Activated CD4-positive, alpha-beta memory T cell treated with anti-CD3 and anti-CD28 coated beads, Interleukin-2, amount 10 ng/mL, durations not matched to agents 7 days and 5 days (primary cell): ENCODE data around the gene ECHDC1. TPM values are rescaled to one million over a fixed set of nuclear protein-coding genes. Genes with fewer than 3 reads are reported as not detected.

Experiments used
- CTCF ChIA-PET: fragments of 350-600 bp; sonication (Branson Sonifier 250); formaldehyde crosslinking; loops from one replicate; lab custom pipeline; 2021; ENCODE audit warnings: antibody characterized with exemption, inconsistent platforms; lab: Charles Lee
- POLR2A ChIA-PET: fragments of 350-600 bp; sonication (Branson Sonifier 250); formaldehyde crosslinking; loops from one replicate; lab custom pipeline; 2021; ENCODE audit warnings: antibody characterized with exemption; lab: Charles Lee
- DNase-seq: peaks from one replicate; pipeline ENCODE4 v3.0.0-alpha.2; 2020
- H3K27ac Mint-ChIP-seq: one replicate; pipeline ENCODE4 v1.8.0; 2021; ENCODE audit warnings: mild to moderate bottlenecking, mixed read lengths
- H3K27me3 Mint-ChIP-seq: one replicate; pipeline ENCODE4 v1.8.0; 2021; ENCODE audit warnings: mixed read lengths
- H3K36me3 Mint-ChIP-seq: one replicate; pipeline ENCODE4 v1.8.0; 2021; ENCODE audit warnings: low read depth, mixed read lengths
- H3K4me1 Mint-ChIP-seq: one replicate; pipeline ENCODE4 v1.8.0; 2021; ENCODE audit warnings: mixed read lengths
- H3K4me3 Mint-ChIP-seq: one replicate; pipeline ENCODE4 v1.8.0; 2021; ENCODE audit warnings: mild to moderate bottlenecking, mixed read lengths
- H3K9me3 Mint-ChIP-seq: one replicate; pipeline ENCODE4 v1.8.0; 2021; ENCODE audit warnings: mixed read lengths
- total RNA-seq, 2 experiments: library from RNA; stranded (reverse); gene quantifications; one replicate each; pipeline ENCODE4 v1.2.3, GENCODE V29; 2021

Gene ECHDC1
- total RNA-seq, 2 experiments from 2014 or later = 35.1 to 35.5 TPM

DNA sequence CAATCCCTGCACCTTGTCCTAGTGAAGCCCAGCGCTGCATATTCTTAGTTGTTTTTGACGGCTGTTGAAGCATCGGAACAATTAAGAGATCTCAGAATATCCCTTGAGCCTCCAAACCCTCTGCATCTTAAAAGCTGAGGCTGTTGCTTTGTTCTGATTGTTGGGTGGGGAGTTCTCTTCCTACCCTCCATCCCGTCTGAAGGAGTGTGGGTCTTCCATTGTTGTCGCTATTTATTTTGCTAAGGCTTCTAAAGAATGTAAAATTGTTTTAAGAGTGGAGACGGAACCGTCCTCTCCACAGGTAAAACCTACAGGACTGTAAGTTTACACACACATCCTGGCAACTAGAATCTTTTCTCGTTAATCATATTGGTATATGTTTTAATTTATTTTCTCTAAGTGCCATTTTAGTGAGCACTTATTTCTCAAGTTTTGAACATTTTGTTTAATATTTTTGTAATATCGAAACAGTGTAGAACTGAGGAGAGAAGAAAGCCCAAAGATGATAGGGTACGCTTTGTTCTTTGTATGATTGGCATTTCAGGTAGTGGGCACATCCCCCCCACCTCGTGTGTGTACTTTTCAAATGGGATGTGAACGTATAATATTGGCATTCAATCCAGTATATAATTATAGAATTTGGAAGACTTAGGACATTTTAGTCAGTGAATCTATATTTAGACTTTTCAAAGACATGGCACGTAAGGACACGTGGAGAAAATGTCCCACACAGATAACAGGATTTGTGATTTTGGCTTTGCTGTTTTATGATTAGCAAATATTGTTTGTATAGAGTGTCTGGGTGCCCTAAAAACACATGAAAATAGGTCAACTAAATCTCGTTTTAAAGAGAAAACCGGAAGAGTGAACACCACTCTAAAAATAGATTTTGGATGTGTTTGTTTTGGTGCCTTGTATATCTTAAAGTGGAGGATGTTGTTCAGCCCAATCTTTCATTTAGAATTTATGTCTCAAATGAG lies 75.5 kb downstream of the ECHDC1 start:
- peaks cover 4% of the 10 kb centered on the region for H3K27me3 Mint-ChIP-seq
- CTCF ChIA-PET = interaction anchor here (1.3 to 2.9 kb wide), 9 partner anchors 12 to 281 kb away, joined by 5 to 27 read pairs (median 9); partner anchors contain the start of gene ECHDC1
- POLR2A ChIA-PET = interaction anchor here (0.6 to 2.6 kb wide), 8 partner anchors 21 to 1253 kb away, joined by 3 to 16 read pairs (median 6); partner anchors contain the start of gene ECHDC1
- peak overlapping the region; percentile 100 for H3K27ac Mint-ChIP-seq
- H3K4me3 Mint-ChIP-seq = peak overlapping the region; percentile 98
- peaks cover 34% of the 10 kb centered on the region for H3K4me1 Mint-ChIP-seq
- DNase-seq = no peak
- H3K36me3 Mint-ChIP-seq = peaks cover 8% of the 10 kb centered on the region
- no peaks in the 10 kb centered on the region for H3K9me3 Mint-ChIP-seq

DNA sequence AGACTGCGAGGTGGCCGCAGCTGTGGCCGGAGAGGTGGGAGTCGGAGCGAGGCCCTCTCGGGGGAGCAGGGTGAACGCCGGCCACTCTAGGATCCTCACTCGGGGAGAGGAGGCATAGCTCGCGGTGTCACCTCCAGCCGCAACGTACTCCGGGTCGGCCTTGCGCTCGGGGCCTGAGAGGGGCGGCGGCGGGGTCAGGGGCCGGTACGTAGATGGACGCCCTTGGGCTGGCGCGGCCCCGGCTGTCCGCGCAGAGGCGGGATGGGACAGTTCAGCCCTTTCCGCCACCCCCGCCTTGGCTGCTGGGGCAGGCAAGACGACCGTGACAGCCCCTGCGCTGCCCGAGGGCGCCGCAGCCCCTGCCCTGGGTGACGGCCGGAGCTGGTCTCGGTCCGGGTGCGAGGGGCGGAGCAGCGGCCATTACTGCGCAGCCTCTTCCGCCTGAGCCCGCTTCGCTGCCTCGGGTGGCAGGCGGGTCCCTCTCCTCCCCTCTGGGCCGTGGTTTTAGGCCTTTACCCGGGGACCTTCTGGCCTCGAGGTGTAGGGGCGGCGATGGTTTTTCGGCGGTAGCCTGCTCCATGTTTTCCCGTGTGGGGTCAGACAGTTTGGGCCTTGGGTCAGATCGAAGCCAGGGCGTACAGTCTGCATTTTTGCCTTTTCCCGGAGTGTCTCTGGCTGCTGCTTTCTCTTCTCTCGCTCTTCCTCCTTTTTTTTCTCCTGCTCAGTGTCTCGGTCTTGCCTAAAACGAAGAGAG lies 76.3 kb downstream of the ECHDC1 start:
- peak; percentile 59 for DNase-seq
- Mint-ChIP-seq H3K9me3 (no peaks in the 10 kb centered on the region), H3K4me1 (peaks cover 34% of the 10 kb centered on the region), H3K36me3 (peaks cover 8% of the 10 kb centered on the region), H3K27ac (peak overlapping the region; percentile 100), H3K4me3 (peak overlapping the region; percentile 98), H3K27me3 (peaks cover 4% of the 10 kb centered on the region)
- ChIA-PET POLR2A (interaction anchor here (0.6 to 2.6 kb wide), 13 partner anchors 9 to 1254 kb away, joined by 3 to 16 read pairs (median 5); partner anchors contain the start of gene ECHDC1), CTCF (interaction anchor here (0.5 to 2.9 kb wide), 38 partner anchors 8 to 1475 kb away, joined by 3 to 28 read pairs (median 6); partner anchors contain the start of gene ECHDC1)

DNA sequence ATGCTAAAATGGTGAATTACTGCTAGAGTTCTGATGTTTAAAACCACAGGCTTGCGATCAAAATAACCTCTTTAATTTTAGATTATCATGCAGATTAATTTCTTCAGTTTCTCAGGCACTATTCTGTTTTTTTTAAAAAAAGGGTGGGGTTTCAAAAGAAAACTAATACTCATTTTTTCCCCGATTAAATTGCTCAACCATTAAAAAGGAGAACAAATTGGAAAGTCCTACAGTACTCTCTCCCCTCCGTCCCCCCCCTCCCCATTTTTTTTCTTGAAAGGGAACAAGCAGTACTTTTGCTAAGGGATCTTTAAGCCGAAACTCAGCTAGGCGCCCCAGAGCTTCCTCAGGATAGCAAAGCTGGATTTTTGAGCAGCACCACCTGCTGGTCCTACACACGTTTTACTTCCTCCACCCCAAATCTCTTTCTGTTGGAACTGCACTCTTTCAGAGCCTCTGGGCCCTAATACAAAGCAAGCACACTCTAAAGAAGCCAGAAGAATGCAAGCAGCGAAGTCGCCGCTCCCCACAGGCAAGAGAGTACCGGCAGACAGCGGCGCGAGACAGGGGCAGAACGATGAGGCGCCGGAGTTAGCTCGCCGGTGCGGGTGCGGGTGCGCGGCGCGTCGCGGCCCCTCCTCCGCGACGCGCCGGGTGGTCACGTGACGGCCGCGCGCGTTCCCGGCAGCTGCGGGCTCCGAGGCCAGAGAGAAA lies 77.1 kb downstream of the ECHDC1 start, which contains the start of gene RNF146:
Gene RNF146 (plus strand): TSS at position 687 of the 714 bp plus-strand sequence. CDS start 13,475 bp downstream, outside the sequence.
- Mint-ChIP-seq H3K4me1 (peaks cover 34% of the 10 kb centered on the region), H3K27ac (peak within 1 kb of the TSS; percentile 100), H3K4me3 (peak within 1 kb of the TSS; percentile 98), H3K27me3 (peaks cover 4% of the 10 kb centered on the region), H3K9me3 (no peaks in the 10 kb centered on the region), H3K36me3 (peaks cover 8% of the 10 kb centered on the region)
- DNase-seq = peak; percentile 76
- CTCF ChIA-PET = interaction anchor here (0.5 to 2.9 kb wide), 41 partner anchors 9 to 1475 kb away, joined by 3 to 28 read pairs (median 6); partner anchors contain the start of gene ECHDC1
- POLR2A ChIA-PET = interaction anchor here (0.8 to 2.6 kb wide), 12 partner anchors 9 to 250 kb away, joined by 3 to 16 read pairs (median 6); partner anchors contain the start of gene ECHDC1

DNA sequence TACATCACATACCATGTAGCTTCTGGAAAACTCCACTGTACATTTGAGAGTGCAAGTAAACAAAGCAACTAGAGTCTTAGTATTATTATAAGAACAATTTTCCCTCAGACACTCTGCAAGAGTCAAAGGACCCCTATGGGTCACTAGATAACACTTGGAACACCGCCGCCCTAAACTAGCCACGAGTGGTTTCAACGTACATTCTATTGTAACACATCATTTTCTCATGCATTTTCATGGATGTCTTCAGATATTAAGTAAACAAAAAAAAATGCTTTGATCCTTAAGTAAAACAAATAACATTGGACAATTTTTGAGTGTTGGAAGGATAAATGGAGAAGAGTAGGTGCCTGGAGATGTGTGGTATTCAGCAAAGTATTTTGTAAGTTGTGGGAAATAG lies 79.9 kb downstream of the ECHDC1 start:
- DNase-seq = no peak
- ChIA-PET POLR2A (no interaction called here), CTCF (interaction anchor here (0.7 kb wide), 1 partner anchor 253 kb away, joined by 3 read pairs; no protein-coding TSS in a partner anchor)
- Mint-ChIP-seq H3K9me3 (no peaks in the 10 kb centered on the region), H3K4me3 (no peak overlapping the region), H3K27ac (no peak overlapping the region), H3K36me3 (peaks cover 2% of the 10 kb centered on the region), H3K27me3 (peaks cover 9% of the 10 kb centered on the region), H3K4me1 (peaks cover 18% of the 10 kb centered on the region)

DNA sequence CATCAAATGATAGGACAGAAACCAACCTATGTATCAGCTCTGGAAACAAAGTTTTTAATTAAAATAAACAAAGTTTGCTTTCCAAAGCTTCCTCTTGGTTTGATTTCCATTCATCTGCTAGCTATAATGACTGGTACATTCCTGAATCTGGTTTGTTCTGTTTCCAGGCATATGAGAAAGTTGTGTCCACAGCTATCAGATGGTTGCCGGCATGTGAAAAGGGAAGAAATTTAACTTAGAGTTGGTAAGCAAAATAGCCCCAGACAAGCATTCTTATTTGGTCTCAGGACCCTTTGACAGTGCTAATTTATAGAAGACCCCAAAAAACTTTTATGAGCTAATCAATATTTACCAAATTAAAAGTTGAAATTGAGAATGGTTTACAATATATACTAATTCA lies 80.5 kb downstream of the ECHDC1 start:
- ChIA-PET CTCF (interaction anchor here (0.7 kb wide), 2 partner anchors 253 to 276 kb away, joined by 3 read pairs; no protein-coding TSS in a partner anchor), POLR2A (no interaction called here)
- Mint-ChIP-seq H3K4me3 (no peak overlapping the region), H3K36me3 (peaks cover 2% of the 10 kb centered on the region), H3K27ac (no peak overlapping the region), H3K9me3 (no peaks in the 10 kb centered on the region), H3K27me3 (peaks cover 9% of the 10 kb centered on the region), H3K4me1 (peaks cover 12% of the 10 kb centered on the region)
- no peak for DNase-seq

DNA sequence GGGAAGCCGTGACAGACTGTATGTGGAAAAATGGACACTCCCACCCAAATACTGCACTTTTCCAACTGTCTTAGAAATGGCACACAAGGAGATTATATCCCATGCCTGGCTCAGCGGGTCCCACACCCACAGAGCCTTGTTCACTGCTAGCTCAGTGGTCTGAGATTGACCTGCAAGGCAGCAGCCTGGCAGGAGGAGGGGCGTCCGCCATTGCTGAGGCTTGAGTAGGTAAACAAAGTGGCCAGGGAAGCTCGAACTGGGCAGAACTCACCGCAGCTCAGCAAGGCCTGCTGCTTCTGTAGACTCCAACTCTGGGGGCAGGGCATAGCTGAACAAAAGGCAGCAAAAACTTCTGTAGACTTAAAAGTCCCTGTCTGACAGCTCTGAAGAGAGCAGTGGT lies 88.1 kb downstream of the ECHDC1 start:
- no peak overlapping the region for H3K27ac Mint-ChIP-seq
- no peaks in the 10 kb centered on the region for H3K9me3 Mint-ChIP-seq
- no peak for DNase-seq
- no peaks in the 10 kb centered on the region for H3K4me1 Mint-ChIP-seq
- ChIA-PET POLR2A (no interaction called here), CTCF (interaction anchor here (1.3 kb wide), 1 partner anchor 11 kb away, joined by 10 read pairs; the partner anchor contains the start of gene RNF146)
- peaks cover 8% of the 10 kb centered on the region for H3K27me3 Mint-ChIP-seq
- H3K36me3 Mint-ChIP-seq = no peaks in the 10 kb centered on the region
- no peak overlapping the region for H3K4me3 Mint-ChIP-seq

DNA sequence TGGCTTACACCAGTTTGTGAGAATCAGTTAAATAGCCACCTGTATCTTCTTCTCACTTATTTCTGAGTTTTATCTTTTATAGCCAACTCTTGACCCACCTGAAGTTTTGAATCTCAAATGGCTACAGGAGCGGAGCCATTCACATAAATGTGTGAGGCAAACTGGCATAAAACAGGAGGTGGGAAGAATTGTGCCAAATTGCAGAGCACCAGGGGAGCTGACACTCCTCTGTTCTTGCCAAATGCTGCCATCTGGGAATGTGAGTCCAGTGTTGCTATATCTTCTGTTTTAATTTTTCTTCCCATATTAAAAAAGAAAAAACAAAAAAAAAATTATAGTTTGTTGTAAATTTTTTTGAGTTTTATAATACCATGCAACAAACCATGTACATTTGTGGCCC lies 93.8 kb downstream of the ECHDC1 start:
- no peak overlapping the region for H3K27ac Mint-ChIP-seq
- no peaks in the 10 kb centered on the region for H3K9me3 Mint-ChIP-seq
- H3K4me1 Mint-ChIP-seq = no peaks in the 10 kb centered on the region
- ChIA-PET POLR2A (no interaction called here), CTCF (no interaction called here)
- peaks cover 5% of the 10 kb centered on the region for H3K27me3 Mint-ChIP-seq
- no peak for DNase-seq
- H3K36me3 Mint-ChIP-seq = no peaks in the 10 kb centered on the region
- no peak overlapping the region for H3K4me3 Mint-ChIP-seq

DNA sequence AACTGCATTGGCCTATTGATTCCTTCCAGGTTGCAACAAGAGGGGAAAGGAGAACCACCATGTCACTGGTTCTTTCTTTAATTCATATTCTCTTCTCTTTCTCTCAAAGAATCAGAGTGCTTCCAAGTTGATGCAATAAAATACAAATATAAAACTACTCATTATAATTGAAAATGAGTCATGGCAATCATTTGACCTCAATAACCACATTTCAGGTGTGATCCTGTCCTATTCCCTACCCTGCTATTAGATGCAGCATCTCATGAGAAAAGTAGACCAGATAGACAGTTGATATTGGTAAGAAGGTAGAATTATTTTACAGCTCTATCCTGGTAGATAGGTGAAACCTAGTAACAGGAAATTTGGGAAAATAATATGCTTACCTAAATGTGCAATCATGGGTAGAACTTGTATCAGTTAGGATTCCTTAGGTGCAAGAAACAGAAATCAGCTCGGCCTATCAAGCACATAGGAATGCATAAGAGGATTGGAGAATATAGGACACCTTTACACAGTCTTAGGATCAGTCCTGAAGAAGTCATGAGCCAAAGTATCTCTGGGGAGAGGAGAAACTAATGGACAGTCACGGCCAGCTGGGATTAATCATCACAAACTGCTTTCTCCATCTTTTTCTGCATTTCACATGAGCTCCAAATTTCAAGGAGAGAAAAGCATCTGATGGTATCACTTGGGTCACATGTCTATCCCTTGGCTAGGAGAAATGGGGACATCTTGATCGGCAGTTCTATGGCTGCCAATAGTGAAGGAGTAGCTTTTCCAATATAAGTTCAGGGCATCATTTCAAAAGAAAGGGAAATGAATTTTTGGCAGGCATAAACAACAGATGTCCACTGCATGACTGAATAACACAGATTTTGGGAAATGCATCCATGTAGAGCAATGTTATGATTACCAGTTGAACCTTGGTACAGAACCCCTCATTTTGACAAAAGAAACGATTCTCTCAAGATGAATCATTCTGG lies 96.0 kb downstream of the ECHDC1 start:
- Mint-ChIP-seq H3K36me3 (no peaks in the 10 kb centered on the region), H3K4me3 (no peak overlapping the region), H3K9me3 (no peaks in the 10 kb centered on the region), H3K27me3 (peaks cover 5% of the 10 kb centered on the region), H3K4me1 (no peaks in the 10 kb centered on the region), H3K27ac (no peak overlapping the region)
- no peak for DNase-seq
- CTCF ChIA-PET = interaction anchor here (1.5 kb wide), 1 partner anchor 19 kb away, joined by 6 read pairs; the partner anchor contains the start of gene RNF146
- POLR2A ChIA-PET = no interaction called here

DNA sequence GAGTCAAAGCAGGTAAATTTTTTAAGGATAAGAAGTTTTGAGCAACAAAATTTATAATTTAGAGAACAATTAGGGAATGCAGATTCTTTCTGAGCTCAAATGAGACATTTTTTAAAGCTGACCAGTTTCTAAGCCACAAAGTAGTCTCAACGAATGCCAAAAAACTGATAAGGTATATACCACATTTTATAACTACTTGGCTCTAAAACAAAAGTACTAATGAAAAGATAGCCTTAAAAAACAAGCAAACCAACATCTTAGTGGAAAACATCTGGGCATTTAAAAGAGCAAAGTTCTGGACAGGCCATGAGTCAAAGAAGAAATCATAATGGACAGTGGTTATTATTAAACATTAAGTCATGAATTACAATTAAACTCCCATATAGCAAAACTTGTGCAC lies 99.9 kb downstream of the ECHDC1 start:
- CTCF ChIA-PET = no interaction called here
- H3K4me3 Mint-ChIP-seq = no peak overlapping the region
- no peak overlapping the region for H3K27ac Mint-ChIP-seq
- peaks cover 4% of the 10 kb centered on the region for H3K27me3 Mint-ChIP-seq
- H3K4me1 Mint-ChIP-seq = no peaks in the 10 kb centered on the region
- DNase-seq = no peak
- POLR2A ChIA-PET = no interaction called here
- no peaks in the 10 kb centered on the region for H3K9me3 Mint-ChIP-seq
- H3K36me3 Mint-ChIP-seq = no peaks in the 10 kb centered on the region
